IPS-18a (cell line): ENCODE data around the gene ZMAT5.

ENCODE experiments used
- H3K27ac ChIP-seq: one replicate; pipeline ENCODE4 v1.5.1; 2013; ENCODE audit warnings: low read length
- H3K27me3 ChIP-seq: one replicate; pipeline ENCODE4 v1.6.1; 2013; ENCODE audit warnings: mild to moderate bottlenecking, low read length; ENCODE audit not compliant: control insufficient read depth, insufficient read depth
- H3K36me3 ChIP-seq: one replicate; pipeline ENCODE4 v1.6.1; 2013; ENCODE audit warnings: low read depth, low read length; ENCODE audit not compliant: control insufficient read depth
- H3K4me1 ChIP-seq: one replicate; pipeline ENCODE4 v1.6.1; 2013; ENCODE audit warnings: low read depth, low read length; ENCODE audit not compliant: control insufficient read depth
- H3K4me3 ChIP-seq: one replicate; pipeline ENCODE4 v1.5.1; 2013; ENCODE audit warnings: low read length
- H3K9ac ChIP-seq: one replicate; pipeline ENCODE4 v1.6.1; 2013; ENCODE audit warnings: mild to moderate bottlenecking, low read length, moderate library complexity
- H3K9me3 ChIP-seq: one replicate; pipeline ENCODE4 v1.6.1; 2013; ENCODE audit warnings: low read depth, low read length; ENCODE audit not compliant: control insufficient read depth

Gene ZMAT5

GRCh38 chr22:29690476-29690875 is 76.3 kb downstream of the ZMAT5 start:
- H3K9ac ChIP-seq: no peak overlapping the region
- H3K4me1 ChIP-seq: peaks cover 31% of the 10 kb centered on the region
- H3K4me3 ChIP-seq: no peak overlapping the region
- H3K36me3 ChIP-seq: no peaks in the 10 kb centered on the region
- H3K27ac ChIP-seq: no peak overlapping the region
- H3K27me3 ChIP-seq: no peaks in the 10 kb centered on the region
- no peaks in the 10 kb centered on the region for H3K9me3 ChIP-seq

GRCh38 chr22:29689880-29690213 is 77.0 kb downstream of the ZMAT5 start:
- H3K36me3 ChIP-seq: no peaks in the 10 kb centered on the region
- H3K9ac ChIP-seq: no peak overlapping the region
- H3K4me3 ChIP-seq: no peak overlapping the region
- no peaks in the 10 kb centered on the region for H3K9me3 ChIP-seq
- H3K4me1 ChIP-seq: peaks cover 31% of the 10 kb centered on the region
- no peaks in the 10 kb centered on the region for H3K27me3 ChIP-seq
- H3K27ac ChIP-seq: no peak overlapping the region

GRCh38 chr22:29689206-29689879 is 77.5 kb downstream of the ZMAT5 start:
- Histone ChIP-seq H3K4me3 (no peak overlapping the region), H3K27ac (no peak overlapping the region), H3K36me3 (no peaks in the 10 kb centered on the region), H3K9me3 (no peaks in the 10 kb centered on the region), H3K9ac (no peak overlapping the region), H3K4me1 (peaks cover 31% of the 10 kb centered on the region), H3K27me3 (no peaks in the 10 kb centered on the region)

- Histone ChIP-seq H3K27me3 (no peaks in the 10 kb centered on the region), H3K4me3 (no peak overlapping the region), H3K27ac (no peak overlapping the region), H3K4me1 (peaks cover 2% of the 10 kb centered on the region), H3K9me3 (no peaks in the 10 kb centered on the region), H3K9ac (no peak overlapping the region), H3K36me3 (peaks cover 7% of the 10 kb centered on the region)
Observed at GRCh38 chr22:29684244-29684643, 82.6 kb downstream of the ZMAT5 start.

- H3K36me3 ChIP-seq: peaks cover 14% of the 10 kb centered on the region
- no peak overlapping the region for H3K4me3 ChIP-seq
- no peaks in the 10 kb centered on the region for H3K4me1 ChIP-seq
- no peaks in the 10 kb centered on the region for H3K9me3 ChIP-seq
- no peak overlapping the region for H3K27ac ChIP-seq
- H3K9ac ChIP-seq: no peak overlapping the region
- no peaks in the 10 kb centered on the region for H3K27me3 ChIP-seq
Observed at GRCh38 chr22:29683536-29683935, 83.3 kb downstream of the ZMAT5 start.
